ENCODE results near the gene SLC38A11.

- no peak for TF ChIP-seq SRF (IDR thresholded peaks at IDR 0.05; ENCODE audit: low read depth, low read length)
- TF ChIP-seq CTCF (IDR thresholded peaks at IDR 0.05; ENCODE audit: control extremely low read depth in 1 of 3, insufficient read depth in 1 of 3, low read depth in 1 of 3, low read length in 3 of 3), result no peak
- TF ChIP-seq ATF3 (IDR thresholded peaks at IDR 0.05; ENCODE audit: insufficient read depth, low read depth, low read length), result no peak
- no peak for TF ChIP-seq SP1 (IDR thresholded peaks at IDR 0.05; ENCODE audit: low read depth, low read length)
- TF ChIP-seq USF2 (IDR thresholded peaks at IDR 0.05; ENCODE audit: low read length), result no peak
- no peak for TF ChIP-seq EP300 (IDR thresholded peaks at IDR 0.05; ENCODE audit: borderline replicate concordance in 1 of 2, low read depth in 2 of 2, low read length in 2 of 2)
- no peak for TF ChIP-seq POLR2A (IDR thresholded peaks at IDR 0.05; ENCODE audit: control extremely low read depth in 1 of 2, low read depth in 2 of 2, low read length in 2 of 2)
- TF ChIP-seq TEAD4 (IDR thresholded peaks at IDR 0.05; ENCODE audit: low read depth, low read length), result no peak
- TF ChIP-seq CREB1 (IDR thresholded peaks at IDR 0.05), result no peak
These were observed 105.8 kb downstream of the SLC38A11 start for GRCh38 chr2:164849506-164849905.

Measured in H1 (cell line).